GM19328 (cell line): Measurements from ENCODE around the gene SLC25A39.

Experiments
- ATAC-seq: cut with Tn5 transposase; IDR thresholded peaks from one replicate; pipeline ENCODE4 v1.9.1; 2021; ENCODE audit warnings: mild to moderate bottlenecking, moderate library complexity; ENCODE audit not compliant: unreplicated experiment

The SLC25A39 gene

DNA sequence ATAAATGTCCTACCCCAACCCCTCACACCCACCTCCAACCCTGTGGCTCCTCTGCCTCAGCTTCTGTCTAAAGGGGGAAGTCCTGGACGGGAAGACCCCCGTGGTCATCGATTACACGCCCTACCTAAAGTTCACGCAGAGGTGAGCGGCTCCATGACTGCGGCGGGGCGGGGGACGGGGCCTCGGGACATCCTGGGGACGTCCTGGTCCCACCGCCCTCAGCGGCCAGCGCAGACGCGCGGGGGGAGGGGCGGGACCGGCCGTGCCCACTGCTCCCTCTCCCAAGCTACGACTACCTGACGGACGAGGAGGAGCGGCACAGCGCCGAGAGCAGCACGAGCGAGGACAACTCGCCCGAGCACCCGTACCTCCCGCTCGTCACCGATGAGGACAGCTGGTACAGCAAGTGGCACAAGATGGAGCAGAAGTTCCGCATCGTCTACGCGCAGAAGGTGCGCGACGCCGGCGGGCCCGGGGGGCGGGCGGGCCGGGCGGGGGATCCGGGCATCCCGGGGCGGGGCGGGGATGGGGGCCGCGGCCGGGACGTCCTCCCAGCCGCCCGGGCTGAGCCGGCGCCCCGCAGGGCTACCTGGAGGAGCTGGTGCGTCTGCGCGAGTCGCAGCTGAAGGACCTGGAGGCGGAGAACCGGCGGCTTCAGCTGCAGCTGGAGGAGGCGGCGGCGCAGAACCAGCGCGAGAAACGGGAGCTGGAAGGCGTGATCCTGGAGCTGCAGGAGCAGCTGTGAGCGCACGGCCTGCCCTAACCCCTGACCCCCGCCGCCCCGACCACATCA, 9.6 kb downstream of the SLC25A39 start:
- no peak for ATAC-seq

DNA sequence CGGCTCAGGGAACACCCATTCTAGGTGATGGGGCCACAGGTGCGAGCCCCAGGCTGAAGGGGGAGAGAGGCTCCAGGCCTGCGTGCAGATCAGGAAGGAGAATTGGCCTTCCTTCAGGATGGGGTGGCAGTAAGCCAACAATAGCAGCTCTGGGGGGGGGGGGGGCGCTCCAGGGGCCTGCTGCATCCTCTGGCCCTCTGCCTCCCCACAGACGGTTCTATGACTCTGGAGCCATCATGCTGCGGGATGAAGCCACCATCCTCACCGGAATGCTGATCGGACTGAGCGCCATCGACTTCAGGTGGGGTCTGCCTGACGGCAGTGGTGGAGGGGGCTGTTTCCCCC, 10.1 kb downstream of the SLC25A39 start:
- no peak for ATAC-seq

DNA sequence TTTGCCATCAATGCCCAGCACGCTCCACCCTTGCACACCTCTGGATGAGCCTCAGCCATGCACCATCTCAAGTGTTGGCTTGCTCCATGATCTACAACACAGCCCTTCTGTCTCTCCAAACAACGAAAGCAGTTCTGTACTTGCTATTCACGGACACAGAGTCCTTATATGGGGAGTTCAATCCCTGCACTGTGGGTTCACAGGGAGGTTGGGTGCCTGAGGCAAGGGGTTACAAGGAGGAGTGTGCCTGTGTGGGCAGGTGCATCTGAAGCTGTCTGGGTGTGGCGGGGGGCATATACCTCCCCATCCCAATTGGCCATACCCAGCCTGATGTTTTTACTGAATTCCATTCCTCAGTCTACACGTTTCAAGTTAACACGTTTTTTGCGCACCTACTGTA, 10.6 kb downstream of the SLC25A39 start:
- ATAC-seq = no peak

DNA sequence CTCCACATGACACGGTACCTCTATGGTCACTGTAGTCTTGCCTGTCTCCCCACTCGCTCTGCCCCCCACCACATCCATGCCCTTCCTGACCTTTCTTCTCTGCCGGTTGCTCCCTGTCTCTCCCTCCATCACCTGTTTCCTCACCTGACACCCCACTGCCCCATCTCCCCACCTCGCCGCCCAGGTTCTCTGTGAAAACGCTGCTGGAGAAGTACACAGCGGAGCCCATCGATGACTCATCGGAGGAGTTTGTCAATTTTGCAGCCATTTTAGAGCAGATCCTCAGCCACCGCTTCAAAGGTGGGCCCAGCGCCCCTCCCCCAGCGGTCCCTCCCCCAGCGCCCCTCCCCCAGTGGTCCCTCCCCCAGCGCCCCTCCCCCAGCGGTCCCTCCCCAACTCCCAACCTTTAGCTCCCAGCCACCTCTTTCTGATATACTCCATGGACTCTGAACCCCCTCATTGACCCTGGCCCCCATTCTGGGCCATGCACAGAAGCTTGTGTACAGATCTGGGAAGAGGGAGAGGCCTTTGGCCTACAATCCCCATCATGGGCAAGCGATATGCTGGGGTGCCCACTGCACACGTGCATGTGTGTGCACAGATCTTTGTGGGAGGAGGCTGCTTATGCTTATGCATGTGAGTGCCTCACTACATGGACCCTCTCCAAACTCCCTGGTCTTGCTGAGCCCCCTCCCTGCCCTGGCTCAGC, 12.1 kb downstream of the SLC25A39 start:
- ATAC-seq = no peak

DNA sequence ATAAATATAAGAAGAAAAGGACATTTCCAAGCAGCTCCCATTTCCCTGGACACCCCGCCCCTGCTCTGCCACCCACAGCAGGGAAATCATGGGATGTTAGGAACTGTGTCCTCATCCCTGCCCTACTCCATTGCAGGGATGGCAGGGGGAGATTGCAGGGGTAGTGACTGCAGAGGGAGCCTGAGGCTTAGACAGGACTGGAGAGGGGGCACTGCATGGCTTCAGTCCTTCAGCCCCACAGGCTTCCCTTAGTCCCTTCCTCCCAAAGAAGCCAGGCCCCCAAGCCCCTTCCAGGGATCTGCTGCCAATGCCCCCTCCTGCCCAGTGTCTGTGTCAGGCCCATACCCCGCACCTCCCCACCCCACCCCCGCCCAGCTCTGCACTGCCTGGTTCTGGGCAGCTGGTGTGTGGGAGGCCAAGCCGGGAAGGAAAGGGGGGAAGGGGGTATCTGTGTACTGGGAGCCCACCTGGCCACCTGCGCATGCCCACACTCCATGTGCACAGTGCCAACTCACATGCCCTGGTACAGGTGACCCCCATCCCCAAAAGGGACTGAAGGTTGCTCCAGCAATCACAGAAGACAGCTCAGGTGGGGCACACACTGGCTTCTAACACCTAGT, 13.0 kb downstream of the SLC25A39 start:
- no peak for ATAC-seq

DNA sequence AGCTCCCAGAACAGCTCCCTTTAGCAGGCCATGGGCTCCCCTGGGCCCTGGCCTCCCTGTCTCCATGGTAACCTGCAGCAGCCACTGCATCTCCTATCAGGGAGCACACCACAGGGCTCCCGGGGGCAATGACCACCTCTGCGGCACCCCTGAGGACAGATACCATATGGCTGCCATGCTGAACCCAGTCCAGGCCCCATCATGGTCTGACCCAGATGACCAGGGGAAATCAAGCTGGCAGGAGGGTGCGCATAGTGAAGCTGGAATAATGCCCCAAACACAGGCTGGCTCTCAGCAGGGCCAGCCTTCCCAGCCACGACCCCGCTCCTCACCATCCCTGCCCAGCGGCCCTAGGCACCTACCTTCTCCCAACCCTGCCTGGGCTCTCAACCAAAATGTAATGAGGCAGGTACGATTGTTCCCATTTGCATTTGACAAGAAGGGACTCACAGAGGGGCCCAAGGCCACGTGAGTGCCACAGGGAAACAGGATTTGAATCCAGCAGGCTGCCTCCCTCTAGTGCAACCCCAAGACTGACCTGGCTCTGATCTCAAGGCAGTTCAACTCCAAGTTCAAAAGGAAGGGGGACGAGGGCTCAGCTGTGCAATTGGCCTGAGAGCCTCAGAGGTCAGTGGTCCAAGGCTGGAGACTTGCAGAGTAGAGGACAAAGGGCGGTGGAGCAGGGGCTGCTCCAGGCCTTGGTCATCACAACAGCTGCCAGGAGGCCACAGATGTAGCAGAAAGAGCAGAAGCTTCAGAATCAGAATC, 13.8 kb downstream of the SLC25A39 start:
- no peak for ATAC-seq

DNA sequence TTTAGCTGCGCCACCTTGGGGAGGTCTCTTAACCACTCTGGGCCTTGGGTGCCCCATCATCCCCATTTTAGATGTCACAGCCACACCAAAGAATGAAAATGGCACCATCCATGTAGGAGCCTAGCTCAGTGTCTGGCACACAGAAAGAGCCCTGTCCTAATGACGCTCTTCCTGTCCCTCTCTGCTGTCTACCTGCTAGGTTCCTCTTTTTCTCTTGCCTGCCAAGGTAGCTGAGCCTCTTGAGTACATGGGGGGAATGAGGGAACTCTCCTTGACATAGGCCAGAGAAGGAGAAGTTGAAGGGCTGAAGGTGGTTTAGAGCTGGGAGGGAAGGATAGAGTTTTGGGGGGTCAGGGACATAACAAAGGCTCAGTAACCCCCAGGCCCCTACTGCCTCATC, 14.4 kb downstream of the SLC25A39 start:
- ATAC-seq = no peak

DNA sequence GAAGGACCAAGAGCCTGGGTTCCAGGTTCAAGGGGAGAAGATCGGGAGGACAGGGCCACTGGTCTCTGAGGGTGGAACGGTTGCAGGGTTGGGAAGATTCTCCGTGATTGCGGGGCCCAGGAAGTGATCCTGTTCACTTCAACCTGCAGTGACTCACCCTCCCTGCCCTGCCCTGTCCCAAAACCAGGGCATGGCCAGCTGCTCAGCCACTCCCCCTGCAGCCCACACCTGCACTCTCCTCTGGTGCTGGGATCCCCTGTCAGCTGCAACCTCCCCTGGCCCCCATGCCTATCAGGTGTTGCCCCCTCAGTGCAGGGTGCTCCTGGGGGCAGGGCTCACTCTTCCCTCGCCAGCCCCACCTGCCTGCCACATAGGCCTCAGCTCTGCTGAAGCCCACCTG, 15.2 kb downstream of the SLC25A39 start:
- no peak for ATAC-seq

DNA sequence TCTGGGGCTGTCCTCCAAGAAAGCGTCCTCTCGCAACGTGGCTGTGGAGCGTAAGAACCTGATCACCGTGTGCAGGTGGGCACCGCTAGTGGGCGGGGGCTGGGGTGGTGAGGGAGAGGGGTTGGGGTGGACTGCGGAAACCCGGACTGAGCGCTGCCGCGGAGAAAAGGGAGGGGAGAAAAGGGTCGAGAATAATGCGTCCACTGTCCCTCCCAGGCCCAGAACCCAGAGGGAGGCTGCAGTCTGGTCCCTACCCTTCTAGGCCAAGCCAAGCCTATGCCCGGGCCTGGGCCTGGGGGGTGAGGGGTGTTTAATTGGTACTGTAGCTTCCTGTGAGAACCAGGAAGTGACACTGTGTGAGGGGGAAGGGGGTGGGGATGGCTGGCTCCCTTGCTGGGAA, 15.8 kb downstream of the SLC25A39 start:
- ATAC-seq = no peak

DNA sequence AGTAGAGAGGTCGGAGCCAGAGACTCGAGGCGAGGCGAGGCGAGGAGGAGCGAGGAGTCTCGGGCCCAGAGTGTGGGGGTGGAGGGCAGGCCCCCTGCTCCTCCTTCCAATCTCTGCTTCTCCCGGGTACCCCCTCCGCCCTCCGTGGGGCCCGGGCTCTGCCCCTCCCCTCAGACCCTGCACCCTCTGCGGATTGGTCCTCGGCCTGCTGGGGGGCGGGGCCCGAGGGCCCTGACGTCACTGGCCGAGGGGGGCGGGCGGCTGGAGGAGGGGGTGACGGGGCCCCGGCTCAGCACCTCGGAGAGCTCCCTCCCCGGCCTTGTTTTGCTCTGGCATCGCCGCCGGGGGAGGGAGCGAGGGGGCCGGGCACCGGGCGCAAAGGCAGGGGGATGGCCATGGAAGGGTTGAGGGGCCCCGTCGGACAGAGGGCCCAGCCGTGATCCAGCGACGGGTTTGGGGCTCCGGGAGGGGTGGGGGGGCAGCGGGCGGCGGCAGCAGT, 16.3 kb downstream of the SLC25A39 start, which contains the start of gene RUNDC3A:
TSS of gene RUNDC3A (plus strand) at position 282 of the 499 bp plus-strand sequence. CDS start 232 bp downstream, outside the sequence.
- no peak for ATAC-seq

DNA sequence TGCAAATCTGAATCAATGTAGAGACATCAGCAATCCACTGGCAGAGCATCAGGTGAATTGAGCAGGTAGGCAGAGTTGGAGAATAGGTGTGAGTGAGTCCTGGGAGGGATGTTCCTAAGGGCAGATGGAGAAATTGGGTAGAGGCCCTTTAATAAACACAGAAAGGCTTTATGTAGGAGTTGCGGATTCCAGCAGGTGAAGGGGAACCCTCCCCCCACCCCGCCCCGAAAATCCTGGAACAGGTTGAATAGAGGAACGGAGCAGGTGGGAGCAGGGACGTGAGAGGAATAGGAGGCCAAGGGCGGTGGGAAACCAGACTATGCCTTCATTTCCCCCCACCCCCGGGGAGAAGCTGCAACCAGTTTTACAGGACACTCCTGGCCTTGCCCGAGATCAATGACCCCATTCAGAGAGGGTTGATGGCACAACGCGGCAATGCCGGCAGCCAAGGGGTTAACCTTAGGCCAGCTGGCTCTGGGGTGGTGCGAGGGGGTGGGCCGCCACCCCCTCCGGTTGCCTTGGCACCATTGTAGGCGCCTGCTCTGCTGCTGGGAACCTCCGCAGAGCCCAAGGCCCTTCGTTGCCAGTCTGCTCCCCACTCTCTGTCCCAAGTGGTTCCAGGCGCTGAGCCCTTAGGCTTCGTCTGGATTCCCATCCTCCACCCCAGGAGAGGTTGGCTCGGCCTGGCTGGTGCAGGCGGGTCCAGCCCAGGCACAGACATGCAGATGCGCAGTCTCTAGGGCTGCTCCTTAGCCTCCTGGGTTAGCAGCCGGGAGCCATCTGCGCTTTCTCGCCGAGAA, 17.0 kb downstream of the SLC25A39 start:
- ATAC-seq = no peak

DNA sequence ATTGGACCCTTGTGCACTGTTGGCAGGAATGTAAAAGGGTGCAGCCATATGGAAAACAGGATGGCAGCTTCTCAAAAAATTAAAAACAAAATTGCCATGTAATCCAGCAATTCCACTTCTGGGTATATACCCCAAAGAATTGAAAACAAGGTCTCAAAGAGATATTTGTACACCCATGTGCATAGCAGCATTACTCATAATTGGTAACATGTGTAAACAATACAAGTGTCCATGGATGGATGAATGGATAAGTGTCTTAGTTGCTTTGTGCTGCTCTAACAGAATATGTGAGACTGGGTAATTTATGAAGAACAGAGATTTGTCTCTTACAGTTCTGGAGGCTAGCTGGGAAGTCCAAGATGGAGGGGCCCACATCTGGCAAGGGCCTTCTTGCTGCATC, 20.0 kb downstream of the SLC25A39 start:
- ATAC-seq = no peak

DNA sequence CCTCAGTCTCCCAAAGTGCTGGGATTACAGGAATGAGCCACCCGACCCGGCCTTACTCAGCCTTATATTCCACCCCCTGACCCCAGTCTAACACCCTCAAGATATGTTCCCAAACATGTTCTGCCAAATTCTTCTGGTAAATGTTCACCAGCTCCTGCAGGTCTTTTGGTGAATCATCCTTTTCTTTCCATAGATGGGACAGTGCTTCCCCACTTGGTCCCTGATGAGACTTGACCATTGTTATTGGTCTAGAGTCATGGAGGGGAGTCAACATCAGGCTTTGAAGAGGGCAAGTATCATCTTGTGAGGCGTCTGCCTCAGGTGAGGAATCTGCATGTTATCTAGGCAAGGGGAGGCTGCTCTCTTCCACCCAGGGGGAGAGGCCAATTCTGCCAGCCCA, 26.6 kb downstream of the SLC25A39 start:
- ATAC-seq = no peak

DNA sequence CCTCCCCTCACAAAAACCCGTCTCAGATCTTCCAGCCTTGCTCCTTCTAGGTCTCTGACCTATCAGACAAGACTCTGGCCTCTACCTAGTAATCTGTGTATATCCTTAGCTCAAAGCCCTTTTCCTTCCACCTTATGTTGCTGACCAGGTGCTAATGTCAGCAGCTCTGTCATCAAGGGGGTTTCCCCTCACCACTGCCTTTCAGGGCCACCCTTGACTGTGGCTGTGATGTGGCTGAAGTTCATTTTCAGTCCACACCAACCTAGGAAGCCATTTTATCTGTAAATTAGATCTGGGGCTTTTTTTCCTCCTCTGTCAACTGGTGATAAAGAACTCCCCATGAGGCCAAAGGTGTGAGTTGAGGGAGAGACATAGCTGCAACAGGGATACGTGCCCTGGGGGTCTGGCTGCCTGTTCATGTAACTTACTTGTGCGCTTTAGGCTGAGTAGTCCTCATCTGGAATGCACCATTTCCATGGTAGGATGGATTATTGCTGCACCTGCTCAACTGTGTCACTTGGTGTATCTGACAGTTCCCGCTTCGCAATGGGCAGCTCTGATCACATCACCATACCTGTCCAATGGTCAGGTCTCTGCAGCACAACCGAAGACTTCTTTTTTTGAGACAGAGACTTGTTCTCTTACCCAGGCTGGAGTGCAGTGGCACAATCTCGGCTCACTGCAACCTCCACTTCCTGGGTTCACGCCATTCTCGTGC, 31.0 kb downstream of the SLC25A39 start:
- no peak for ATAC-seq

DNA sequence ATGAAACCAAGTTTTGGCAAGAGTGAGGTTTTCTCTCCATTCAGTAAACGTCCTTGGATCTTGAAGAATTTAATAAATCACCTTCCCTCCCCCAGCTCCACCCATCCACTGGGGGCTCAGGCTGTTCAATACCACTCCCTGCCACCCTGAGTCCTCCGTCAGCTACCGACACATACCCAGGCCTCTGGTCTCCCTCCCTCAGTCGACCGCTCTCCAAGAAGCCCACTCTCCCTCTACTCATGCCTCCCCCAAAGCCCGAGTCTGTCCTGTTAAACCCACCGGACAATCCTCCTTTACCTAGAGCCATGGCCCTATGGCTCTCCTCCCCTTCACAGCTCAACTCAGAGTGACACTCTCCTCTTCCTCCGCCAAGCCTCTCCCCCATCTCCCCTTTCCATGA, 37.0 kb downstream of the SLC25A39 start:
- no peak for ATAC-seq

DNA sequence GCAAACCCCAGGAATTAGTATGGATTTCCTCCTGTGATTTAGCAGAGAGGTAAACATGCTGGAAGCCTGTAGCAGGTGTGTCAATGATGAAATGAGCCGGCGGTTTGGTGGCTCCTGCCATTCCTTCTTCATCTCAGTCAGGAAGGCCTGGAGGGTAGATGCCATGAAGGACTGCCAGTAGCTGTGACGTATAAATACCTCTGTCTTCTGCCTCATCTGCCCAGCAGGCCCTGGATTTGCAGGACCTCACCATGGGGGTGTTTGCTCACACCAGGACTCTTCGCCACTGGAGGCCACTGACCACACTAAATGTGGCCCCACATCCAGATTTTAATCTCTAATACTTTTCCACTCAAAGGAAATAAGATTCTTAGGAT, 40.6 kb downstream of the SLC25A39 start:
- ATAC-seq = no peak

DNA sequence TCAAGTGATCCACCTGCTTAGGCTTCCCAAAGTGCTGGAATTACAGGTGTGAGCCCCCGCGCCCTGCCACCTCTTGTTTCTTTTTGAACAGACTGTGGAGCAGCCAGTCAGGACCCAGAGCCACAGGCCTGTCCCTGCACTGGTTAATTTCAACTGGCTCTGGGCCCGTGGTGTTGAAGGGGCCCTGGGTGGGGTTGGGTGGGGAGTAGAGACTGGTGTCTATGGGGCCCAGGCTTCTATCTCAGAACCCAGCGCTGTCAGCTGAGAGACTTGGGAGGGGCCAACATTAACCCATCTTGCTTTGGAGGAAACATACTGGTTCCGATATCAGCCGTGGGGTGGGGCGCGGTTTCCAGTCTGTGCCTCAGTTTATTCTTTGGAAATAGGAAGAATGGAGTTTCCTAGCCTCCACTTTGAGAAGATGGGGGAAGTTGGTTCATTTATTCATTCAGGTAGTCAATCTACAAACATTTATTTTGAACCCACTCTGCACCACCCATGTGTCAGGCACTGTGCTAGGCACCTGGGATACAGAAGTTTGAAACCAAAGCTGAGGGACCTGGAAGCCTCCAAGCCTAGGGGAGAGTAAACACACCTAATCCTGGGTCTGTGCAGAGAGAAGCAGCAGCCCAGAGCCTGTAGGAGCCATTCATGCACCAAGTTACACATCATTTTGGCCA, 41.1 kb downstream of the SLC25A39 start:
- no peak for ATAC-seq

DNA sequence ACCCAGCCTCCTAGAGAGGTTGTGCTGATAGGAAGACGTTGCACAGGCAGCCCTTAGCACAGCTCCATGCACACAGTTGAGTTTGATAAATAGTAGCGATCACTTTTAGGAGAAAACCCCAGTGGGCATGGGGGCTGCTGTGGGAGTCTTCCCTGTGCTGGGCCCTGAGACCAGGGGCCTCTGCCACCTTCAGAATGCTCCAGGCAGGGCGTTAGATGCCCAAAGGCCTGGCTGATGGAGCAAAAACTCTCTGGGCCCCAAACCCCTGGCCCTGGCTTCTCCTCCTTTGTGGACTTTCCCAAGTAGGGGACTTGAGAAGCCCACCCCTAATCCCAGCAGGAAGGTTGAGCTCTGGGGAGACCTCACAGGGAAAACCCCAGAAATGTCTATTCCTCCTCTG, 42.4 kb downstream of the SLC25A39 start:
- no peak for ATAC-seq

DNA sequence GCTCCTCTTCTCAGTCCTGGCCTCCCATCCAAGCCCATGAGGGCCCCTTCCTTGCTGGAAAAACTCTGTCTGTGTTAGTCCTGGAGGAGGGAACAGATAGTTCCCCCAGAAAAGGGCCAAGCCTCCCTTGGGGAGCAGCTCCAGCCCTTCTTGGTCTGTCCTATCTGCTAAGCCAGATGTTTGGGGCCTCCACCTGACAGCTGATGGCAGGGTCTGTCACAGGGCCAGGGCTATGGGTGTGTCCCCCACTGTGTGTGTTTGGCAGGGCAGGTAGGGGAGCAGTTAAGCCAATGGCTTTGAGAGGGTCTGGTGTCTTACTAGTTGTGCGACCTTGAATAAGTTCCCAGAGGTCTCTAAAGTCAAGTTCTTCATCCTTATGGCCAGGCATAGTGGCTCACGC, 43.1 kb downstream of the SLC25A39 start:
- no peak for ATAC-seq
